Mucosa of descending colon (tissue), 3 donors: ENCODE measurements around the gene LRRC8E. TPM values are rescaled to one million over a fixed set of nuclear protein-coding genes. Genes with fewer than 3 reads are reported as not detected.

Source experiments
- ATAC-seq: fragments of 200-7000 bp; cut with Tn5 transposase; one replicate; pipeline ENCODE4 v1.9.1; 2020; ENCODE audit warnings: mild to moderate bottlenecking, moderate library complexity
- DNase-seq, 3 donors: peaks; one replicate each; pipeline ENCODE4 v3.0.0-alpha.2; 2020
- H3K36me3 ChIP-seq: fragments of 200-600 bp; one replicate; pipeline ENCODE4 v1.8.0; 2021; ENCODE audit warnings: low read depth, mild to moderate bottlenecking
- H3K4me1 ChIP-seq: fragments of 200-600 bp; one replicate; pipeline ENCODE4 v1.8.0; 2021; ENCODE audit warnings: low read depth, mild to moderate bottlenecking
- H3K4me3 ChIP-seq: fragments of 200-600 bp; one replicate; pipeline ENCODE4 v1.8.0; 2021; ENCODE audit warnings: mild to moderate bottlenecking
- H3K9me3 ChIP-seq: fragments of 200-600 bp; one replicate; pipeline ENCODE4 v1.8.0; 2021; ENCODE audit warnings: mild to moderate bottlenecking
- intact Hi-C, 2 donors: fragments of 100-400 bp; cut with DNase I in 1 of 2; cut with micrococcal nuclease in 1 of 2; formaldehyde crosslinking; loops; one replicate each; pipeline versions ENCODE4 v1.11.0 to v1.11.1; 2022; cut with DNase I, micrococcal nuclease
- total RNA-seq, 3 donors: library from RNA; stranded (reverse); fragmentation: NEBNext Ultra II Directional in 2 of 3; extraction: Animal tissue kit (Norgen Biotek cat#: 25700) in 2 of 3; gene quantifications; one replicate each; pipeline versions ENCODE4 v1.2.1 to v1.2.4, GENCODE V29; 2021 to 2023
- TF ChIP-seq, protein P1 (sequence below): fragments of 200-600 bp; IDR thresholded peaks from one replicate; pipeline ENCODE4 v1.8.0; 2022; ENCODE audit warnings: antibody characterized with exemption, mild to moderate bottlenecking
- donor health status: DM: no; HTN: no; CAD: no; lungs with moderate emphysema.
- donor health status: DM: no; HTN: no; CAD: no.
- donor health status: DM: no; HTN: yes; CAD: no.

The LRRC8E gene
- total RNA-seq, 3 donors from 2014 or later, result 0.32 to 1.5 (median 1.3) TPM

GRCh38 chr19:7900401-7900870 is 12.1 kb downstream of the LRRC8E start:
- Histone ChIP-seq H3K4me1 (peaks cover 21% of the 10 kb centered on the region), H3K4me3 (no peak overlapping the region), H3K36me3 (peaks cover 6% of the 10 kb centered on the region), H3K9me3 (no peaks in the 10 kb centered on the region)
- TF ChIP-seq, protein P1, sequence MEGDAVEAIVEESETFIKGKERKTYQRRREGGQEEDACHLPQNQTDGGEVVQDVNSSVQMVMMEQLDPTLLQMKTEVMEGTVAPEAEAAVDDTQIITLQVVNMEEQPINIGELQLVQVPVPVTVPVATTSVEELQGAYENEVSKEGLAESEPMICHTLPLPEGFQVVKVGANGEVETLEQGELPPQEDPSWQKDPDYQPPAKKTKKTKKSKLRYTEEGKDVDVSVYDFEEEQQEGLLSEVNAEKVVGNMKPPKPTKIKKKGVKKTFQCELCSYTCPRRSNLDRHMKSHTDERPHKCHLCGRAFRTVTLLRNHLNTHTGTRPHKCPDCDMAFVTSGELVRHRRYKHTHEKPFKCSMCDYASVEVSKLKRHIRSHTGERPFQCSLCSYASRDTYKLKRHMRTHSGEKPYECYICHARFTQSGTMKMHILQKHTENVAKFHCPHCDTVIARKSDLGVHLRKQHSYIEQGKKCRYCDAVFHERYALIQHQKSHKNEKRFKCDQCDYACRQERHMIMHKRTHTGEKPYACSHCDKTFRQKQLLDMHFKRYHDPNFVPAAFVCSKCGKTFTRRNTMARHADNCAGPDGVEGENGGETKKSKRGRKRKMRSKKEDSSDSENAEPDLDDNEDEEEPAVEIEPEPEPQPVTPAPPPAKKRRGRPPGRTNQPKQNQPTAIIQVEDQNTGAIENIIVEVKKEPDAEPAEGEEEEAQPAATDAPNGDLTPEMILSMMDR, result no peak
- intact Hi-C loops, result loop anchor here in 1 of 2 donors (10.0 kb wide), 1 partner anchor 46 kb away; no protein-coding TSS in a partner anchor
- DNase-seq (peak in 1 of 3 donors; percentile 57), ATAC-seq (no peak)

DNA sequence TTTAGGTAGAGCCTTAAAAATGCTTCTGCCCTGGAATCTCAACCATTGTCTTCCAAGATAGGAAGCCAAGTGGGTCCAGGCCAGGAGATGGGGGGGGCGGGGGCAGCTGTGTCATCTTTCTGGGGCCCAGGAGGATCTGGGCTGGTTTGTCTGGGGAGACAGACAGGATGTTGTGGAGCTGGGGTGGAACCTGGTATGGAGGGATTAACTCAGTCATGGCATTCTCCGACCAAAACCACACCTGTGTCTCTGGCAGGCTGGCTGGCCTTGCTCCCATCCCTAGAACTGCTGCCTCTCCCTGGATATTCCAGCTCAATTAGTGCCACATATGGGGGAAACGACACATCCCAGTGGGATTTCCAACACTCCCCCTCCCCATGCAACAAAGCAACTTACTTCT is 12.6 kb downstream of the LRRC8E start:
- H3K36me3 ChIP-seq, result peaks cover 6% of the 10 kb centered on the region
- H3K4me1 ChIP-seq, result peaks cover 21% of the 10 kb centered on the region
- intact Hi-C loops, result loop anchor here in 1 of 2 donors (10.0 kb wide), 1 partner anchor 46 kb away; no protein-coding TSS in a partner anchor
- no peak for ATAC-seq
- TF ChIP-seq, protein P1, result no peak
- no peaks in the 10 kb centered on the region for H3K9me3 ChIP-seq
- no peak for DNase-seq
- no peak overlapping the region for H3K4me3 ChIP-seq

GRCh38 chr19:7901337-7901736 is 13.0 kb downstream of the LRRC8E start:
- H3K4me1 ChIP-seq, result peaks cover 21% of the 10 kb centered on the region
- H3K36me3 ChIP-seq, result peaks cover 6% of the 10 kb centered on the region
- no peak overlapping the region for H3K4me3 ChIP-seq
- ATAC-seq (no peak), DNase-seq (no peak)
- TF ChIP-seq, protein P1, result no peak
- intact Hi-C loops, result loop anchor here in 1 of 2 donors (10.0 kb wide), 1 partner anchor 47 kb away; no protein-coding TSS in a partner anchor
- no peaks in the 10 kb centered on the region for H3K9me3 ChIP-seq

GRCh38 chr19:7902796-7903243 is 14.5 kb downstream of the LRRC8E start:
- peaks cover 6% of the 10 kb centered on the region for H3K36me3 ChIP-seq
- intact Hi-C loops, result loop anchor here in 1 of 2 donors (10.0 kb wide), 1 partner anchor 48 kb away; no protein-coding TSS in a partner anchor

DNA sequence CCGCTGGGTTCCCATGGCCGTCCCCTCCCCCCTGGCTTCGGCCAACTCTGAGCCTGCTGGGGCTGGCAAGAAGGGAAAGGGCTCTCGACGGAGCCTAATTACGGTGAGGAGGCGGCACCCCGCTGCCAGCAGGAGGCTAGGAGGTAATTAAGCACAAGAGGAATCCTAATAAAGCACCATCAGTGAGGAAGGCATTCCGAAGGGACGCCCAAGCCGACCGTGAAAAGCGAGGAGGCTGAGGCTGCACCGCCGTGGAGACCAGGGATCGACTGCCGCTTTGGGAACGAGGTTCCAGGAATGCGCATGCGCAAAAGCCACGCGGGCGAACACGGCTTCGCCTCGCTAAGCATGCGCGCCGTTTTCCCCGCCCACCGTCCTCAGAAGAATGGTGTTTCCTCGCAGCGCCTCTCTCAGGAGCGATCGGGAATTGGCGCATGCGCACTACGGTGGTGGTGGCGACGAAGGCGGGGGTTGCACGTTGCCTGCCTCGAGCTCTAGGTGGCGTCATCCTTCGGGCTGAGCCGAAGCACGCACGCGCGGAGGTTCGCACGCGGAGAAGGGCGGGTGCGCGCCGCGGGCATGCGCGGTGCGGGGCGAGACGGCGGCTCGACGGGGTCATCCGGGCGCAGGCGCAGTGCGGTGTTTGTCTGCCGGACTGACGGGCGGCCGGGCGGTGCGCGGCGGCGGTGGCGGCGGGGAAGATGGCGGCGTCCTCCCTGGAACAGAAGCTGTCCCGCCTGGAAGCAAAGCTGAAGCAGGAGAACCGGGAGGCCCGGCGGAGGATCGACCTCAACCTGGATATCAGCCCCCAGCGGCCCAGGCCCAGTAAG is 15.1 kb downstream of the LRRC8E start, which contains the start of gene MAP2K7:
Gene MAP2K7, plus strand, starts transcription at position 634 of the 830 bp plus-strand sequence. Its CDS starts 68 bp downstream, at position 702.
- intact Hi-C loops, result loop anchor here in 1 of 2 donors (10.0 kb wide), 1 partner anchor 49 kb away; no protein-coding TSS in a partner anchor
- H3K4me1 ChIP-seq, result peaks cover 21% of the 10 kb centered on the region
- peaks cover 6% of the 10 kb centered on the region for H3K36me3 ChIP-seq

More at GRCh38 chr19:7902796-7903243, 14.5 kb downstream of the LRRC8E start:
- DNase-seq (no peak), ATAC-seq (no peak)
- TF ChIP-seq, protein P1, result no peak
- peak overlapping the region; percentile 54 for H3K4me3 ChIP-seq
- H3K9me3 ChIP-seq, result no peaks in the 10 kb centered on the region
- H3K4me1 ChIP-seq, result peaks cover 21% of the 10 kb centered on the region

More for the DNA sequence above, 15.1 kb downstream of the LRRC8E start, which contains the start of gene MAP2K7:
- Histone ChIP-seq H3K4me3 (peak within 1 kb of the TSS; percentile 54), H3K9me3 (no peaks in the 10 kb centered on the region)
- DNase-seq, result peak; percentile 100
- peak; percentile 94 for ATAC-seq
- TF ChIP-seq, protein P1, result peak; percentile 63
